HepG2 (cell line): Measurements from ENCODE around the gene IDH3A. TPM values are rescaled to one million over a fixed set of nuclear protein-coding genes. Genes with fewer than 3 reads are reported as not detected.

Experiments
- ATAC-seq: fragments of 200-7000 bp; cut with Tn5 transposase; 3 replicates; pipeline ENCODE4 v1.9.1; 2020; ENCODE audit warnings: mild to moderate bottlenecking, moderate library complexity
- BruUV-seq: library from RNA; stranded (reverse); fragments of 400-500 nt; replicated peaks from 2 replicates; lab custom pipeline; 2021; lab: Mats Ljungman, UMichigan
- CTCF ChIA-PET: fragments of 300-600 bp; formaldehyde crosslinking; extraction: SDS; loops from one replicate; lab custom pipeline; 2021; ENCODE audit warnings: low total read pairs, inconsistent platforms, low intra/inter-chr PET ratio; lab: Yijun Ruan, JAX
- POLR2A ChIA-PET: fragments of 350-600 bp; sonication (Branson Sonifier 250); formaldehyde crosslinking; loops from one replicate; lab custom pipeline; 2020; ENCODE audit warnings: antibody characterized with exemption, inconsistent platforms; lab: Yijun Ruan, JAX
- DNase-seq: peaks from one replicate; pipeline ENCODE4 v3.0.0-alpha.2; 2015; ENCODE audit warnings: low spot score
- FAIRE-seq: peaks from 3 replicates; lab custom pipeline; 2011; peaks lifted over from hg19 to GRCh38; lab: Jason Lieb, UNC
- H2AFZ ChIP-seq: one replicate; pipeline ENCODE4 v1.6.1; 2011; ENCODE audit warnings: low read length, inconsistent platforms
- H3K27ac ChIP-seq: fragments of 300-600 bp; 3 replicates; pipeline ENCODE4 v1.8.0; 2011; ENCODE audit warnings: mixed run types, mild to moderate bottlenecking, mixed read lengths, low read length, inconsistent platforms; ENCODE audit not compliant: insufficient read depth; ENCODE audit errors: extremely low read length
- H3K27me3 ChIP-seq, 2 experiments: fragments of 200-600 bp in 1 of 2; 2 replicates in 1 of 2; 3 replicates in 1 of 2; pipeline versions ENCODE4 v1.6.0 to v1.8.0; 2011; ENCODE audit warnings: low read length in 2 of 2, mild to moderate bottlenecking in 2 of 2, moderate library complexity in 2 of 2, inconsistent platforms in 1 of 2; ENCODE audit not compliant: insufficient read depth in 2 of 2, control insufficient read depth in 1 of 2
- H3K36me3 ChIP-seq, 2 experiments: fragments of 200-600 bp in 1 of 2; replicated peaks in 1 of 2; 2 replicates in 1 of 2; 3 replicates in 1 of 2; pipeline versions ENCODE4 v1.5.1 to v1.8.0; 2011; ENCODE audit warnings: low read length in 2 of 2, inconsistent platforms in 1 of 2; ENCODE audit not compliant: insufficient read depth in 2 of 2, control insufficient read depth in 1 of 2
- H3K4me1 ChIP-seq: 2 replicates; pipeline ENCODE4 v1.5.1; 2012; ENCODE audit warnings: low read length, inconsistent platforms; ENCODE audit not compliant: insufficient read depth
- H3K4me2 ChIP-seq: 2 replicates; pipeline ENCODE4 v1.6.0; 2011; ENCODE audit warnings: low read depth, low read length, inconsistent platforms
- H3K4me3 ChIP-seq, 3 experiments: fragments of 200-600 bp in 1 of 3; sonication (generic), shearing (Covaris generic) in 1 of 3; replicated peaks in 1 of 3; 2 replicates each; pipeline ENCODE4 v1.5.1; 2011 to 2016; ENCODE audit warnings: low read length in 3 of 3, inconsistent platforms in 2 of 3, low read depth in 2 of 3, mild to moderate bottlenecking in 2 of 3, control low read depth in 1 of 3, mixed read lengths in 1 of 3; ENCODE audit not compliant: insufficient read depth in 1 of 3
- H3K79me2 ChIP-seq: one replicate; pipeline ENCODE4 v1.6.1; 2011; ENCODE audit warnings: low read length, inconsistent platforms; ENCODE audit not compliant: insufficient read depth
- H3K9ac ChIP-seq: 2 replicates; pipeline ENCODE4 v1.6.0; 2011; ENCODE audit warnings: mild to moderate bottlenecking, low read depth, low read length, inconsistent platforms; ENCODE audit not compliant: insufficient read depth
- H3K9me3 ChIP-seq: 2 replicates; pipeline ENCODE4 v1.5.1; 2012; ENCODE audit warnings: mild to moderate bottlenecking, low read length
- H4K20me1 ChIP-seq: 2 replicates; pipeline ENCODE4 v1.6.0; 2011; ENCODE audit warnings: inconsistent platforms, mild to moderate bottlenecking, low read length, moderate library complexity; ENCODE audit not compliant: insufficient read depth
- BHLHE40 ChIP-seq: IDR thresholded peaks from 2 replicates; pipeline ENCODE4 v1.6.1; 2011; ENCODE audit warnings: low read length, improper control_type of control experiment
- CBX2 ChIP-seq, 2 experiments: fragments of 200-600 bp in 1 of 2; sonication (generic); formaldehyde crosslinking in 1 of 2; IDR thresholded peaks; 2 replicates each; pipeline versions ENCODE4 v1.7.0 to v1.8.1; 2018 to 2022; ENCODE audit warnings: low read depth in 2 of 2, low read length in 1 of 2, mild to moderate bottlenecking in 1 of 2, missing genetic modification reagents in 1 of 2
- CBX5 ChIP-seq: sonication (generic); formaldehyde crosslinking; IDR thresholded peaks from 2 replicates; pipeline ENCODE4 v1.4.0; 2020; ENCODE audit warnings: missing genetic modification reagents, borderline replicate concordance
- FOXA1 ChIP-seq, 2 experiments: fragments of 450-650 bp in 1 of 2; sonication (generic) in 1 of 2; formaldehyde crosslinking in 1 of 2; IDR thresholded peaks; 2 replicates each; pipeline versions ENCODE4 v1.4.0 to v1.6.1; 2016 to 2020; ENCODE audit warnings: missing genetic modification reagents in 1 of 2
- FOXO1 ChIP-seq: sonication (generic); formaldehyde crosslinking; IDR thresholded peaks from 2 replicates; pipeline ENCODE4 v1.4.0; 2020; ENCODE audit warnings: missing genetic modification reagents
- ISX ChIP-seq: sonication (generic); formaldehyde crosslinking; conservative IDR thresholded peaks from 2 replicates; pipeline ENCODE4 v1.5.0; 2020; ENCODE audit warnings: missing genetic modification reagents
- KDM4B ChIP-seq: sonication (generic); formaldehyde crosslinking; IDR thresholded peaks from 2 replicates; pipeline ENCODE4 v1.4.0; 2020; ENCODE audit warnings: missing genetic modification reagents
- NR2C2 ChIP-seq: sonication (generic); formaldehyde crosslinking; IDR thresholded peaks from 2 replicates; pipeline ENCODE4 v1.4.0; 2020; ENCODE audit warnings: missing genetic modification reagents, mild to moderate bottlenecking, moderate library complexity, borderline replicate concordance
- RAD51 ChIP-seq: fragments of 450-650 bp; IDR thresholded peaks from 2 replicates; pipeline ENCODE4 v1.6.1; 2016; ENCODE audit warnings: borderline replicate concordance
- THAP11 ChIP-seq: IDR thresholded peaks from 2 replicates; pipeline ENCODE4 v1.6.1; 2016; ENCODE audit warnings: missing biosample characterization, missing genetic modification reagents
- U2AF2 ChIP-seq: fragments of 200-400 bp; formaldehyde crosslinking; IDR thresholded peaks from 2 replicates; pipeline ENCODE4 v1.6.1; 2017; ENCODE audit warnings: low read depth, mild to moderate bottlenecking, low read length
- ZFAT ChIP-seq: sonication (generic); formaldehyde crosslinking; conservative IDR thresholded peaks from 2 replicates; pipeline ENCODE4 v1.8.1; 2023; ENCODE audit warnings: missing genetic modification reagents, inconsistent platforms
- ZFP62 ChIP-seq: sonication (generic); formaldehyde crosslinking; IDR thresholded peaks from 2 replicates; pipeline ENCODE4 v1.4.0; 2020; ENCODE audit warnings: missing genetic modification reagents
- ZNF672 ChIP-seq: sonication (generic); formaldehyde crosslinking; IDR thresholded peaks from 2 replicates; pipeline ENCODE4 v1.8.1; 2022; ENCODE audit warnings: missing genetic modification reagents
- ZNF747 ChIP-seq: sonication (generic); formaldehyde crosslinking; IDR thresholded peaks from 2 replicates; pipeline ENCODE4 v1.8.1; 2023; ENCODE audit warnings: missing genetic modification reagents, mild to moderate bottlenecking, borderline replicate concordance
- WGBS: methylation state at CpG from one replicate; pipeline ENCODE4 v1.1.6; 2017; ENCODE audit warnings: low lambda C conversion rate; 5-methylcytosine and 5-hydroxymethylcytosine counted together
- in situ Hi-C: cut with HindIII; loops from 2 replicates; pipeline ENCODE4 v1.10.0; 2017; ENCODE audit warnings: low pct_unique_long_range_greater_than_20kb; ENCODE audit not compliant: extremely low pct_ligation_motif_present
- intact Hi-C: fragments of 100-400 bp; cut with micrococcal nuclease; formaldehyde crosslinking; loops from one replicate; pipeline ENCODE4 v1.10.0; 2022; ENCODE audit not compliant: unreplicated experiment
- polyA plus RNA-seq, 8 experiments: library from polyadenylated mRNA; depleted of rRNA in 3 of 8; stranded (reverse) in 7 of 8; unstranded in 1 of 8; fragments of >200 nt; fragmentation: Illumina TruSeq in 4 of 8; extraction: Trizol in 4 of 8; gene quantifications; 2 replicates each; pipeline versions ENCODE4 v1.2.1 to v1.2.3, GENCODE V29; 2011 to 2016; ENCODE audit warnings: low read depth in 4 of 8, missing spikeins in 1 of 8, mixed read lengths in 1 of 8; ENCODE audit not compliant: insufficient read depth in 1 of 8
- total RNA-seq, 5 experiments: library from RNA; depleted of rRNA; stranded (reverse); fragments of >200 nt; fragmentation: Illumina TruSeq; extraction: Trizol; gene quantifications; 2 replicates each; pipeline ENCODE4 v1.2.3, GENCODE V29; 2016; ENCODE audit warnings: low read depth in 1 of 5
- TF ChIP-seq, protein P1 (sequence below): sonication (generic); formaldehyde crosslinking; IDR thresholded peaks from 2 replicates; pipeline ENCODE4 v1.5.0; 2020; ENCODE audit warnings: mild to moderate bottlenecking, missing genetic modification reagents
- TF ChIP-seq, protein P2 (sequence below), 2 experiments: sonication (generic) in 1 of 2; formaldehyde crosslinking in 1 of 2; IDR thresholded peaks; 2 replicates each; pipeline versions ENCODE4 v1.6.1 to v1.9.0; 2014 to 2022; ENCODE audit warnings: antibody characterized with exemption in 1 of 2, borderline replicate concordance in 1 of 2, inconsistent platforms in 1 of 2, low read depth in 1 of 2, missing genetic modification reagents in 1 of 2

The IDH3A gene
- total and polyA plus RNA-seq, 2 of the 13 experiments (the other 11 are each of a cell fraction or from before 2014, with no cell fraction given): 40.7 to 50.7 TPM

DNA sequence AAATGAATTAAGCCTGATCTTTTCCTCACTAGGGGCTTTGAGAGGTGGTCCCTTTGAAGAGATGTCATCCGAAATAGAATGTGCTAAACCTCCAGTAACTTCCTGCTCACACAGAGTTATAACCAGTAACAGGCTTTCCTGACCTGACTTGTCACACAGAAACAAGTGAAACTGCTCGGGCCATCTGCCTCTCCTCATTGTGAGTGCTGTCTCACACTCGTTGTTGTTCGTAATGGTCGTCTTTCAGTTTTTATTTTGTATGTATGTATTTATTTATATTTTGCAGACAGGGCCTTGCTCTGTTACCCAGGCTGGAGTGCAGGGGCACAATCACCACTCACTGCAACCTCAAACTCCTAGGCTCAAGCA is 61.2 kb downstream of the IDH3A start (continued):
- TF ChIP-seq U2AF2: no peak
- TF ChIP-seq, protein P1, sequence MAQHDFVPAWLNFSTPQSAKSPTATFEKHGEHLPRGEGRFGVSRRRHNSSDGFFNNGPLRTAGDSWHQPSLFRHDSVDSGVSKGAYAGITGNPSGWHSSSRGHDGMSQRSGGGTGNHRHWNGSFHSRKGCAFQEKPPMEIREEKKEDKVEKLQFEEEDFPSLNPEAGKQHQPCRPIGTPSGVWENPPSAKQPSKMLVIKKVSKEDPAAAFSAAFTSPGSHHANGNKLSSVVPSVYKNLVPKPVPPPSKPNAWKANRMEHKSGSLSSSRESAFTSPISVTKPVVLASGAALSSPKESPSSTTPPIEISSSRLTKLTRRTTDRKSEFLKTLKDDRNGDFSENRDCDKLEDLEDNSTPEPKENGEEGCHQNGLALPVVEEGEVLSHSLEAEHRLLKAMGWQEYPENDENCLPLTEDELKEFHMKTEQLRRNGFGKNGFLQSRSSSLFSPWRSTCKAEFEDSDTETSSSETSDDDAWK (CRISPR knock-in tag): no peak
- TF ChIP-seq, protein P2, sequence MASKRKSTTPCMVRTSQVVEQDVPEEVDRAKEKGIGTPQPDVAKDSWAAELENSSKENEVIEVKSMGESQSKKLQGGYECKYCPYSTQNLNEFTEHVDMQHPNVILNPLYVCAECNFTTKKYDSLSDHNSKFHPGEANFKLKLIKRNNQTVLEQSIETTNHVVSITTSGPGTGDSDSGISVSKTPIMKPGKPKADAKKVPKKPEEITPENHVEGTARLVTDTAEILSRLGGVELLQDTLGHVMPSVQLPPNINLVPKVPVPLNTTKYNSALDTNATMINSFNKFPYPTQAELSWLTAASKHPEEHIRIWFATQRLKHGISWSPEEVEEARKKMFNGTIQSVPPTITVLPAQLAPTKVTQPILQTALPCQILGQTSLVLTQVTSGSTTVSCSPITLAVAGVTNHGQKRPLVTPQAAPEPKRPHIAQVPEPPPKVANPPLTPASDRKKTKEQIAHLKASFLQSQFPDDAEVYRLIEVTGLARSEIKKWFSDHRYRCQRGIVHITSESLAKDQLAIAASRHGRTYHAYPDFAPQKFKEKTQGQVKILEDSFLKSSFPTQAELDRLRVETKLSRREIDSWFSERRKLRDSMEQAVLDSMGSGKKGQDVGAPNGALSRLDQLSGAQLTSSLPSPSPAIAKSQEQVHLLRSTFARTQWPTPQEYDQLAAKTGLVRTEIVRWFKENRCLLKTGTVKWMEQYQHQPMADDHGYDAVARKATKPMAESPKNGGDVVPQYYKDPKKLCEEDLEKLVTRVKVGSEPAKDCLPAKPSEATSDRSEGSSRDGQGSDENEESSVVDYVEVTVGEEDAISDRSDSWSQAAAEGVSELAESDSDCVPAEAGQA (IDR thresholded peaks at IDR 0.05; ENCODE audit: low read depth): no peak
- TF ChIP-seq, protein P2 (CRISPR knock-in tag; IDR thresholded peaks at IDR 0.05; ENCODE audit: borderline replicate concordance): no peak

DNA sequence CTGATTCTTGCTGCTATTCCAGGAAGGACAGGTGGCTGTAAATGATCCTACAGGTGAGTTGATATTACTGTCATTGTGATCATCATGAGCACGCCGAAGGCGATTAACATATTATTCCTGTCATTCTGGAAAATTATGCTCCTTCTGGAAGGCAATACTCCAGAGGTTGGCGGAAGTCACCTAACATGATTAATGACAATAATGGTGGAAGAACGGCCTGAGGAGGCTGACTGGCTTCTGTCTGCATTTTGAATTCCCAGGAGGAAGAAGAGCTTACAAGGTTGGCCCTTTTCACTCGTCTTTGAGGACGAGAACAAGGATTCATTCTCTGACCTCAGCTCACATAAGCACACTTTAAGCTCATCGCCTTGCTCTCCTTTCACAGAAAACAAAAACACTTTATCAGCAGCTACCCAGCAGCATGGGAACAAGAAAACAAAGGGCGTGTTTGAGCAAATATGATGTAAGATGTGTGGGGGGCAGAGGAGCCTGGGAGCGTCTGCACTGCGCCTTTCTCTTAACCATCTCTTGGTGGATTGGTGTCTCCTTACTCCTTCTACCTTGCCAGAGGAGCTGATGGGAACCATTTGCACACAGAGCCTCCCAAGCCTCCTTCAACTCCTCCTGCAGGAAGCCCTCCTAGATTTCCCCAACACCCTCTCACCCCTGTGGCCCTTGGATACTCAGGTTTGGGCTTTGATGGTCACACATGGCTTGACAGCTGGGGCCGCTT is 62.2 kb downstream of the IDH3A start:
- Histone ChIP-seq H3K27ac (no peak overlapping the region), H3K9me3 (no peaks in the 10 kb centered on the region), H3K36me3 (no peaks in the 10 kb centered on the region), H2AFZ (no peak overlapping the region), H3K79me2 (no peaks in the 10 kb centered on the region), H3K27me3 (peaks cover 2 to 34% of the 10 kb centered on the region in 2 experiments; a peak in 4 of 5 replicates), H3K9ac (no peak overlapping the region), H4K20me1 (no peaks in the 10 kb centered on the region), H3K4me2 (no peak overlapping the region), H3K4me3 (no peak overlapping the region), H3K4me1 (no peaks in the 10 kb centered on the region)
- WGBS: 37% methylated on average over 12 of the region's 12 CpGs
- FAIRE-seq (no peak), DNase-seq (no peak), ATAC-seq (no peak)
- intact Hi-C loops (no loop called here), in situ Hi-C loops (no loop called here)
- ChIA-PET POLR2A (no interaction called here), CTCF (no interaction called here)
- BruUV-seq: no TSS peak
- no peak for TF ChIP-seq CBX2 (IDR thresholded peaks at IDR 0.05; ENCODE audit: low read depth, low read length)
- no peak for TF ChIP-seq CBX2 (CRISPR knock-in tag; IDR thresholded peaks at IDR 0.05; ENCODE audit: low read depth)
- no peak for TF ChIP-seq ISX (CRISPR knock-in tag)
- TF ChIP-seq FOXO1 (CRISPR knock-in tag): no peak
- TF ChIP-seq BHLHE40: no peak
- TF ChIP-seq KDM4B (CRISPR knock-in tag): no peak
- no peak for TF ChIP-seq NR2C2 (CRISPR knock-in tag)
- TF ChIP-seq ZFAT (CRISPR knock-in tag): no peak
- TF ChIP-seq ZNF747 (CRISPR knock-in tag): no peak
- no peak for TF ChIP-seq RAD51
- TF ChIP-seq CBX5 (CRISPR knock-in tag): no peak
- TF ChIP-seq ZNF672 (CRISPR knock-in tag): no peak
- no peak for TF ChIP-seq ZFP62 (CRISPR knock-in tag)
- TF ChIP-seq FOXA1 (IDR thresholded peaks at IDR 0.05): no peak
- TF ChIP-seq FOXA1 (CRISPR knock-in tag; IDR thresholded peaks at IDR 0.05): no peak
- no peak for TF ChIP-seq THAP11 (CRISPR knock-in tag)
